CD4-positive, alpha-beta T cell treated with Interleukin-21 for 1 hour (primary cell): ENCODE data around the gene CFAP77.

ENCODE experiments used
- DNase-seq: peaks from one replicate; pipeline ENCODE4 v3.0.0-alpha.2; 2020

CFAP77 gene

GRCh38 chr9:132520612-132521011 lies 110.6 kb downstream of the CFAP77 start:
- DNase-seq, result no peak

GRCh38 chr9:132525308-132526023 lies 115.5 kb downstream of the CFAP77 start:
- no peak for DNase-seq

- DNase-seq, result no peak
These were observed 121.2 kb downstream of the CFAP77 start for GRCh38 chr9:132531195-132531594.

- no peak for DNase-seq
These were observed 121.9 kb downstream of the CFAP77 start for GRCh38 chr9:132531710-132532570.

- no peak for DNase-seq
These were observed 124.8 kb downstream of the CFAP77 start for GRCh38 chr9:132534832-132535231.

GRCh38 chr9:132536124-132536523 lies 126.1 kb downstream of the CFAP77 start:
- no peak for DNase-seq

GRCh38 chr9:132537352-132537751 lies 127.3 kb downstream of the CFAP77 start:
- DNase-seq, result no peak

GRCh38 chr9:132538071-132538470 lies 128.1 kb downstream of the CFAP77 start:
- no peak for DNase-seq

- DNase-seq, result no peak
These were observed 129.1 kb downstream of the CFAP77 start for GRCh38 chr9:132539096-132539495.

- no peak for DNase-seq
These were observed 131.0 kb downstream of the CFAP77 start for GRCh38 chr9:132541051-132541450.

- no peak for DNase-seq
These were observed 132.1 kb downstream of the CFAP77 start for GRCh38 chr9:132541870-132542830.

GRCh38 chr9:132543251-132543650 lies 133.2 kb downstream of the CFAP77 start:
- DNase-seq, result no peak

- DNase-seq, result no peak
These were observed 133.9 kb downstream of the CFAP77 start for GRCh38 chr9:132543960-132544359.

GRCh38 chr9:132545578-132545977 lies 135.6 kb downstream of the CFAP77 start:
- DNase-seq, result no peak

- DNase-seq, result no peak
These were observed 136.4 kb downstream of the CFAP77 start for GRCh38 chr9:132546148-132547051.

GRCh38 chr9:132547052-132547431 lies 137.0 kb downstream of the CFAP77 start:
- DNase-seq, result no peak

- no peak for DNase-seq
These were observed 137.4 kb downstream of the CFAP77 start for GRCh38 chr9:132547436-132547835.

GRCh38 chr9:132547976-132548730 lies 138.1 kb downstream of the CFAP77 start:
- no peak for DNase-seq

- DNase-seq, result no peak
These were observed 139.0 kb downstream of the CFAP77 start for GRCh38 chr9:132548751-132549640.

GRCh38 chr9:132551556-132551955 lies 141.5 kb downstream of the CFAP77 start:
- DNase-seq, result no peak
